ENCODE measurements around the gene DENND4C. TPM values are rescaled to one million over a fixed set of nuclear protein-coding genes. Genes with fewer than 3 reads are reported as not detected.

The DENND4C gene
- total and polyA plus RNA-seq, 8 donors: 44.8 to 59.3 (median 53.6) TPM

- DNase-seq (no peak), ATAC-seq (peak; percentile 26)
- Histone ChIP-seq H3K4me3 (no peak overlapping the region), H3K9me3 (no peaks in the 10 kb centered on the region), H3K27ac (no peak overlapping the region), H3K36me3 (no peaks in the 10 kb centered on the region), H3K4me1 (no peaks in the 10 kb centered on the region), H3K27me3 (no peaks in the 10 kb centered on the region)
- intact Hi-C loops (cut with DNase I): no loop called here
- no peak for TF ChIP-seq CTCF (IDR thresholded peaks at IDR 0.05)
Observed at GRCh38 chr9:19223724-19224123, 6.8 kb upstream of the DENND4C start.

DNA sequence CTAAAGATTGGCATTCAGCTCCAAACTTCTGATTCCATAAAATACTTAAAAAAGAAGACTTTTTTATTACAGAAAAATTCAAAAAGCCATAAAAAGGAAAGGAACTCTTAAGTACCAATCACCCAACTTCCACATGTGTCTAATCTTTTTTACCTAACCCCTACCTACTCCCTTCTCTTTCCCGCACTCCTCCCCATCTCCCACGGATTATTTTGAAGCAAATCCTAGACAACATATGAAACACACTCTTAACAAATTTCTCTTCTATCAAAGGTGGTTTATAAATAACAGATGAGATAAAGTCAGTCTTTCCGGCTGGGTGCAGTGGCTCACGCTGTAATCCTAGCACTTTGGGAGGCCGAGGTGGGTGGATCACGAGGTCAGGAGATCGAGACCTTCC, 5.9 kb upstream of the DENND4C start:
- no peak overlapping the region for H3K27ac ChIP-seq
- no peaks in the 10 kb centered on the region for H3K27me3 ChIP-seq
- intact Hi-C loops (cut with DNase I): no loop called here
- H3K9me3 ChIP-seq: no peaks in the 10 kb centered on the region
- peaks cover 0 to 4% of the 10 kb centered on the region in 2 donors for H3K4me1 ChIP-seq
- no peak overlapping the region for H3K4me3 ChIP-seq
- no peaks in the 10 kb centered on the region for H3K36me3 ChIP-seq
- ATAC-seq: no peak
- no peak for TF ChIP-seq CTCF (IDR thresholded peaks at IDR 0.05)
- no peak for DNase-seq

- no peak for TF ChIP-seq CTCF (IDR thresholded peaks at IDR 0.05)
- Histone ChIP-seq H3K4me1 (peaks cover 9 to 41% of the 10 kb centered on the region in 2 donors), H3K27me3 (no peaks in the 10 kb centered on the region), H3K4me3 (peak overlapping the region; percentile 75 to 95), H3K36me3 (no peaks in the 10 kb centered on the region), H3K9me3 (no peaks in the 10 kb centered on the region), H3K27ac (peak overlapping the region; percentile 94 to 97)
- intact Hi-C loops (cut with DNase I): no loop called here
- DNase-seq (peak in 1 of 4 donors; percentile 90), ATAC-seq (peak; percentile 57)
Observed at GRCh38 chr9:19229595-19230354, 718 bp upstream of the DENND4C start.

DNA sequence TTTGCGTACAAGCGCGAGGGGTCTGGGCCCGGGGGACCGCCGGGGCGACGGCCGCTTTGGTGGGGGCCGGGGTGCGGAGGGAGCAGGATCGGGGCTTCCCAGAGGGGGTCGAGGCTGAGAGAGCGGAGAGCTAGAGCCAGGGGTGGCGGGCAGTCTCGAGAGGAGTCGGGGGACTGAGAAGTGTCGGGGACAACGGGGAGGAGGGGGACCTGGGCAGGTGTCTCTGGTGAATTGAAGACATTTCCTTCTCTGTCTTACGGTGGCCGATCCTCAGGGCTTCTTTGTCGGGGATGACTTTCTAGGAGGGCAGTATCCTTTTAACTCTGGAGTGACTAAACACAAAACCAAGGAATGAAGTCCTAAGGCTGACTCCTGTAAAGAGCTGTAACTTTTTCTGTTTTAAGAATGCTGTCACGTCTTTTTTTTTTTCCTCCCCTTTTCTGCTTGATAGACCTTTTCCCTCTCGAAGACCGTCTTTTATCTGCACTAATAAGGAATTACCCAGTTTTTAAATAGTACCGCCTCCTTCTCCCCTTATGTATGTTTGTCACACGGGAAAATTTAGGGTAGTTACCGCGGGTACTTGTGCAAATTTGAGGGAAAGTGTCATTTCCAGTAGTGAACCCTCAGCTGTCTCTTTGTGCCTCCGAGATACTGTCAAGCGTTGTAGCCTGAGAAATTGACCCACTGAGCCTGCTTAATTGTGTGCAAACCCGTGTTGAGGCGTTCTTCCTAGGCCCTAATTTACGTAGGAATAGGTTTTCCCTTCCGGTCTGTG, 822 bp downstream of the DENND4C start:
- H3K4me3 ChIP-seq: peak overlapping the region; percentile 75 to 95
- peaks cover 9 to 45% of the 10 kb centered on the region in 2 donors for H3K4me1 ChIP-seq
- intact Hi-C loops (cut with DNase I): no loop called here
- H3K27me3 ChIP-seq: no peaks in the 10 kb centered on the region
- no peaks in the 10 kb centered on the region for H3K9me3 ChIP-seq
- H3K27ac ChIP-seq: peak overlapping the region; percentile 94 to 97
- ATAC-seq (peak; percentile 19), DNase-seq (peak in 1 of 4 donors; percentile 13)
- no peak for TF ChIP-seq CTCF (IDR thresholded peaks at IDR 0.05)
- no peaks in the 10 kb centered on the region for H3K36me3 ChIP-seq
